SH-SY5Y (cell line): ENCODE results near the gene GRP.

Experiments used
- GATA2 ChIP-seq: IDR thresholded peaks from 2 replicates; pipeline ENCODE4 v1.6.1; 2011; ENCODE audit warnings: mild to moderate bottlenecking, low read depth, low read length
- GATA3 ChIP-seq: IDR thresholded peaks from 2 replicates; pipeline ENCODE4 v1.6.1; 2011; ENCODE audit warnings: low read depth, mild to moderate bottlenecking, low read length, moderate library complexity

Gene GRP

GRCh38 chr18:59210299-59210698 is 9.7 kb upstream of the GRP start:
- TF ChIP-seq GATA2 (no peak), GATA3 (no peak)

- no peak for TF ChIP-seq GATA2
- TF ChIP-seq GATA3 = no peak
Observed at GRCh38 chr18:59211629-59212028, 8.3 kb upstream of the GRP start.

GRCh38 chr18:59218018-59218417 is 1.9 kb upstream of the GRP start:
- no peak for TF ChIP-seq GATA3
- TF ChIP-seq GATA2 = no peak

GRCh38 chr18:59220164-59220783 is 316 bp downstream of the GRP start:
- TF ChIP-seq GATA3 = no peak
- TF ChIP-seq GATA2 = no peak

- TF ChIP-seq GATA3 = no peak
- no peak for TF ChIP-seq GATA2
Observed at GRCh38 chr18:59220784-59221765, 1.1 kb downstream of the GRP start.

GRCh38 chr18:59222341-59222740 is 2.4 kb downstream of the GRP start:
- no peak for TF ChIP-seq GATA3
- no peak for TF ChIP-seq GATA2

GRCh38 chr18:59228351-59228750 is 8.4 kb downstream of the GRP start:
- TF ChIP-seq GATA3 (no peak), GATA2 (no peak)

- no peak for TF ChIP-seq GATA3
- TF ChIP-seq GATA2 = no peak
Observed at GRCh38 chr18:59229191-59229590, 9.2 kb downstream of the GRP start.

GRCh38 chr18:59229701-59230443 is 9.9 kb downstream of the GRP start:
- no peak for TF ChIP-seq GATA3
- no peak for TF ChIP-seq GATA2

GRCh38 chr18:59231114-59231513 is 11.2 kb downstream of the GRP start:
- TF ChIP-seq GATA2 (no peak), GATA3 (no peak)

- TF ChIP-seq GATA2 (no peak), GATA3 (no peak)
Observed at GRCh38 chr18:59231877-59232276, 11.9 kb downstream of the GRP start.

- no peak for TF ChIP-seq GATA3
- TF ChIP-seq GATA2 = no peak
Observed at GRCh38 chr18:59232309-59233016, 12.5 kb downstream of the GRP start.

GRCh38 chr18:59233017-59233410 is 13.1 kb downstream of the GRP start:
- TF ChIP-seq GATA2 (no peak), GATA3 (no peak)

- TF ChIP-seq GATA3 (no peak), GATA2 (no peak)
Observed at GRCh38 chr18:59238385-59238784, 18.4 kb downstream of the GRP start.
